HepG2 (cell line): ENCODE results near the gene RARG. TPM values are rescaled to one million over a fixed set of nuclear protein-coding genes. Genes with fewer than 3 reads are reported as not detected.
A peak's percentile ranks its signal among the peaks of the same experiment; 100 is the strongest.

ENCODE experiments used
- ATAC-seq: fragments of 200-7000 bp; cut with Tn5 transposase; 3 replicates; pipeline ENCODE4 v1.9.1; 2020; ENCODE audit warnings: mild to moderate bottlenecking, moderate library complexity
- BruUV-seq: library from RNA; stranded (reverse); fragments of 400-500 nt; replicated peaks from 2 replicates; lab custom pipeline; 2021; lab: Mats Ljungman, UMichigan
- CTCF ChIA-PET: fragments of 300-600 bp; formaldehyde crosslinking; extraction: SDS; loops from one replicate; lab custom pipeline; 2021; ENCODE audit warnings: low total read pairs, inconsistent platforms, low intra/inter-chr PET ratio; lab: Yijun Ruan, JAX
- POLR2A ChIA-PET: fragments of 350-600 bp; sonication (Branson Sonifier 250); formaldehyde crosslinking; loops from one replicate; lab custom pipeline; 2020; ENCODE audit warnings: antibody characterized with exemption, inconsistent platforms; lab: Yijun Ruan, JAX
- DNase-seq: peaks from one replicate; pipeline ENCODE4 v3.0.0-alpha.2; 2015; ENCODE audit warnings: low spot score
- FAIRE-seq: peaks from 3 replicates; lab custom pipeline; 2011; peaks lifted over from hg19 to GRCh38; lab: Jason Lieb, UNC
- H2AFZ ChIP-seq: one replicate; pipeline ENCODE4 v1.6.1; 2011; ENCODE audit warnings: low read length, inconsistent platforms
- H3K27ac ChIP-seq: fragments of 300-600 bp; 3 replicates; pipeline ENCODE4 v1.8.0; 2011; ENCODE audit warnings: mixed run types, mild to moderate bottlenecking, mixed read lengths, low read length, inconsistent platforms; ENCODE audit not compliant: insufficient read depth; ENCODE audit errors: extremely low read length
- H3K27me3 ChIP-seq, 2 experiments: fragments of 200-600 bp in 1 of 2; 2 replicates in 1 of 2; 3 replicates in 1 of 2; pipeline versions ENCODE4 v1.6.0 to v1.8.0; 2011; ENCODE audit warnings: low read length in 2 of 2, mild to moderate bottlenecking in 2 of 2, moderate library complexity in 2 of 2, inconsistent platforms in 1 of 2; ENCODE audit not compliant: insufficient read depth in 2 of 2, control insufficient read depth in 1 of 2
- H3K36me3 ChIP-seq, 2 experiments: fragments of 200-600 bp in 1 of 2; replicated peaks in 1 of 2; 2 replicates in 1 of 2; 3 replicates in 1 of 2; pipeline versions ENCODE4 v1.5.1 to v1.8.0; 2011; ENCODE audit warnings: low read length in 2 of 2, inconsistent platforms in 1 of 2; ENCODE audit not compliant: insufficient read depth in 2 of 2, control insufficient read depth in 1 of 2
- H3K4me1 ChIP-seq: 2 replicates; pipeline ENCODE4 v1.5.1; 2012; ENCODE audit warnings: low read length, inconsistent platforms; ENCODE audit not compliant: insufficient read depth
- H3K4me2 ChIP-seq: 2 replicates; pipeline ENCODE4 v1.6.0; 2011; ENCODE audit warnings: low read depth, low read length, inconsistent platforms
- H3K4me3 ChIP-seq, 3 experiments: fragments of 200-600 bp in 1 of 3; sonication (generic), shearing (Covaris generic) in 1 of 3; replicated peaks in 1 of 3; 2 replicates each; pipeline ENCODE4 v1.5.1; 2011 to 2016; ENCODE audit warnings: low read length in 3 of 3, inconsistent platforms in 2 of 3, low read depth in 2 of 3, mild to moderate bottlenecking in 2 of 3, control low read depth in 1 of 3, mixed read lengths in 1 of 3; ENCODE audit not compliant: insufficient read depth in 1 of 3
- H3K79me2 ChIP-seq: one replicate; pipeline ENCODE4 v1.6.1; 2011; ENCODE audit warnings: low read length, inconsistent platforms; ENCODE audit not compliant: insufficient read depth
- H3K9ac ChIP-seq: 2 replicates; pipeline ENCODE4 v1.6.0; 2011; ENCODE audit warnings: mild to moderate bottlenecking, low read depth, low read length, inconsistent platforms; ENCODE audit not compliant: insufficient read depth
- H3K9me3 ChIP-seq: 2 replicates; pipeline ENCODE4 v1.5.1; 2012; ENCODE audit warnings: mild to moderate bottlenecking, low read length
- H4K20me1 ChIP-seq: 2 replicates; pipeline ENCODE4 v1.6.0; 2011; ENCODE audit warnings: inconsistent platforms, mild to moderate bottlenecking, low read length, moderate library complexity; ENCODE audit not compliant: insufficient read depth
- AHR ChIP-seq: IDR thresholded peaks from 2 replicates; pipeline ENCODE4 v1.6.1; 2018; ENCODE audit warnings: missing genetic modification reagents, missing compliant biosample characterization
- AKAP8 ChIP-seq: sonication (generic); formaldehyde crosslinking; IDR thresholded peaks from 2 replicates; pipeline ENCODE4 v1.5.1; 2020; ENCODE audit warnings: mild to moderate bottlenecking, missing genetic modification reagents
- ARID2 ChIP-seq: sonication (generic); formaldehyde crosslinking; IDR thresholded peaks from 2 replicates; pipeline ENCODE4 v1.8.1; 2022; ENCODE audit warnings: mild to moderate bottlenecking, missing genetic modification reagents, borderline replicate concordance
- BRCA1 ChIP-seq: sonication (generic); formaldehyde crosslinking; IDR thresholded peaks from 2 replicates; pipeline ENCODE4 v1.4.0; 2020; ENCODE audit warnings: missing genetic modification reagents
- NFKBIZ ChIP-seq: IDR thresholded peaks from 2 replicates; pipeline ENCODE4 v1.6.1; 2018; ENCODE audit warnings: missing genetic modification reagents, missing compliant biosample characterization
- RNF219 ChIP-seq: sonication (generic); formaldehyde crosslinking; IDR thresholded peaks from 2 replicates; pipeline ENCODE4 v1.5.0; 2020; ENCODE audit warnings: mild to moderate bottlenecking, missing genetic modification reagents
- SRSF1 ChIP-seq: fragments of 200-400 bp; formaldehyde crosslinking; optimal IDR thresholded peaks from 2 replicates; pipeline ENCODE3; 2017; ENCODE audit warnings: mild to moderate bottlenecking, low read depth, low read length, moderate library complexity
- TBX2 ChIP-seq: sonication (generic); formaldehyde crosslinking; IDR thresholded peaks from 2 replicates; pipeline ENCODE4 v1.5.0; 2020; ENCODE audit warnings: missing genetic modification reagents, mild to moderate bottlenecking, borderline replicate concordance
- ZSCAN22 ChIP-seq: sonication (generic); formaldehyde crosslinking; IDR thresholded peaks from 2 replicates; pipeline ENCODE4 v1.4.0; 2020; ENCODE audit warnings: mild to moderate bottlenecking, missing genetic modification reagents
- WGBS: methylation state at CpG from one replicate; pipeline ENCODE4 v1.1.6; 2017; ENCODE audit warnings: low lambda C conversion rate; 5-methylcytosine and 5-hydroxymethylcytosine counted together
- in situ Hi-C: cut with HindIII; loops from 2 replicates; pipeline ENCODE4 v1.10.0; 2017; ENCODE audit warnings: low pct_unique_long_range_greater_than_20kb; ENCODE audit not compliant: extremely low pct_ligation_motif_present
- intact Hi-C: fragments of 100-400 bp; cut with micrococcal nuclease; formaldehyde crosslinking; loops from one replicate; pipeline ENCODE4 v1.10.0; 2022; ENCODE audit not compliant: unreplicated experiment
- polyA plus RNA-seq, 8 experiments: library from polyadenylated mRNA; depleted of rRNA in 3 of 8; stranded (reverse) in 7 of 8; unstranded in 1 of 8; fragments of >200 nt; fragmentation: Illumina TruSeq in 4 of 8; extraction: Trizol in 4 of 8; gene quantifications; 2 replicates each; pipeline versions ENCODE4 v1.2.1 to v1.2.3, GENCODE V29; 2011 to 2016; ENCODE audit warnings: low read depth in 4 of 8, missing spikeins in 1 of 8, mixed read lengths in 1 of 8; ENCODE audit not compliant: insufficient read depth in 1 of 8
- total RNA-seq, 5 experiments: library from RNA; depleted of rRNA; stranded (reverse); fragments of >200 nt; fragmentation: Illumina TruSeq; extraction: Trizol; gene quantifications; 2 replicates each; pipeline ENCODE4 v1.2.3, GENCODE V29; 2016; ENCODE audit warnings: low read depth in 1 of 5
- TF ChIP-seq, protein P1 (sequence below), 2 experiments: fragments of 450-650 bp in 1 of 2; sonication (generic) in 1 of 2; formaldehyde crosslinking; IDR thresholded peaks; 2 replicates each; pipeline versions ENCODE4 v1.5.0 to v1.8.0; 2020 to 2022; ENCODE audit warnings: mild to moderate bottlenecking in 1 of 2, missing genetic modification reagents in 1 of 2
- TF ChIP-seq, protein P2 (sequence below): sonication (generic); formaldehyde crosslinking; IDR thresholded peaks from 2 replicates; pipeline ENCODE4 v1.9.0; 2021; ENCODE audit warnings: missing genetic modification reagents, borderline replicate concordance

The RARG gene
- total and polyA plus RNA-seq, 2 of the 13 experiments (the other 11 are each of a cell fraction or from before 2014, with no cell fraction given): 0.77 to 1.5 TPM

GRCh38 chr12:53241623-53242412 is 9.8 kb upstream of the RARG start:
- TF ChIP-seq, protein P1, sequence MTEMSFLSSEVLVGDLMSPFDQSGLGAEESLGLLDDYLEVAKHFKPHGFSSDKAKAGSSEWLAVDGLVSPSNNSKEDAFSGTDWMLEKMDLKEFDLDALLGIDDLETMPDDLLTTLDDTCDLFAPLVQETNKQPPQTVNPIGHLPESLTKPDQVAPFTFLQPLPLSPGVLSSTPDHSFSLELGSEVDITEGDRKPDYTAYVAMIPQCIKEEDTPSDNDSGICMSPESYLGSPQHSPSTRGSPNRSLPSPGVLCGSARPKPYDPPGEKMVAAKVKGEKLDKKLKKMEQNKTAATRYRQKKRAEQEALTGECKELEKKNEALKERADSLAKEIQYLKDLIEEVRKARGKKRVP (CRISPR knock-in tag; IDR thresholded peaks at IDR 0.05): no peak
- TF ChIP-seq TBX2 (CRISPR knock-in tag) (no peak), RNF219 (CRISPR knock-in tag) (no peak), NFKBIZ (CRISPR knock-in tag) (no peak), ARID2 (no peak), AKAP8 (no peak), BRCA1 (no peak), ZSCAN22 (no peak), AHR (CRISPR knock-in tag) (no peak), SRSF1 (no peak)
- TF ChIP-seq, protein P2, sequence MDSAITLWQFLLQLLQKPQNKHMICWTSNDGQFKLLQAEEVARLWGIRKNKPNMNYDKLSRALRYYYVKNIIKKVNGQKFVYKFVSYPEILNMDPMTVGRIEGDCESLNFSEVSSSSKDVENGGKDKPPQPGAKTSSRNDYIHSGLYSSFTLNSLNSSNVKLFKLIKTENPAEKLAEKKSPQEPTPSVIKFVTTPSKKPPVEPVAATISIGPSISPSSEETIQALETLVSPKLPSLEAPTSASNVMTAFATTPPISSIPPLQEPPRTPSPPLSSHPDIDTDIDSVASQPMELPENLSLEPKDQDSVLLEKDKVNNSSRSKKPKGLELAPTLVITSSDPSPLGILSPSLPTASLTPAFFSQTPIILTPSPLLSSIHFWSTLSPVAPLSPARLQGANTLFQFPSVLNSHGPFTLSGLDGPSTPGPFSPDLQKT (CRISPR knock-in tag): no peak
- FAIRE-seq (no peak), ATAC-seq (peak; percentile 68), DNase-seq (no peak)
- H3K4me1 ChIP-seq: peaks cover 27% of the 10 kb centered on the region; the same call in 1 of the 2 replicates
- H2AFZ ChIP-seq: no peak overlapping the region
- H3K36me3 ChIP-seq: no peaks in the 10 kb centered on the region
- intact Hi-C loops: no loop called here
- POLR2A ChIA-PET: interaction anchor here (0.6 to 1.6 kb wide), 3 partner anchors 10 to 61 kb away, joined by 3 to 9 read pairs (median 3); partner anchors contain the start of genes CSAD, ESPL1 and ZNF740
- 17% methylated on average over 7 of the region's 11 CpGs for WGBS
- H3K79me2 ChIP-seq: no peaks in the 10 kb centered on the region
- no peak overlapping the region for H3K9ac ChIP-seq
- in situ Hi-C loops: no loop called here
- H3K4me2 ChIP-seq: no peak overlapping the region
- H3K27ac ChIP-seq: no peak overlapping the region
- H3K27me3 ChIP-seq: peaks cover 6 to 31% of the 10 kb centered on the region in 2 experiments; a peak in 3 of 5 replicates
- CTCF ChIA-PET: no interaction called here
- H3K4me3 ChIP-seq: no peak overlapping the region
- H3K9me3 ChIP-seq: no peaks in the 10 kb centered on the region
- no TSS peak for BruUV-seq
- H4K20me1 ChIP-seq: no peaks in the 10 kb centered on the region
